ENCODE measurements around the gene STK40.

STK40 gene

DNA sequence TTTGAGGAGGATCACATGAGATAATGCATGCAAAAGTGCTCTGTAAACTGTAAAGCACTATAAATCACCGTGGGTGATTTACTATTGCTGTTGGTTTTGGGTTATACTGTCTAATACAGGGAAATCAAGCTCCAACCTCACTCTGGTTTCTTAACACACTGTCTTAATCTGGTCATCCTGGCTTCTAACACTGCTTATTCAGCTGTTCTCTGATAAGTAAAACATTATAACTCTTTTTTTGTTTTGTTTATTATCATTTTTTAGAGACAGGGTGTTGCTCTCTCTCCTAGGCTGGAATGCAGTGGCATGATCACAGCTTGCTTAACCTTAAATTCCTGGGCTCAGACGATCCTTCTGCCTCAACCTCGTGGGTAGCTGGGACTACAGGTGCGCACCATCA, 33.8 kb upstream of the STK40 start:
- no peak for DNase-seq (ENCODE audit: insufficient read length, low spot score)
- no peak for TF ChIP-seq CTCF (IDR thresholded peaks at IDR 0.05; ENCODE audit: insufficient read depth, missing control alignments)
- FAIRE-seq = no peak

DNA sequence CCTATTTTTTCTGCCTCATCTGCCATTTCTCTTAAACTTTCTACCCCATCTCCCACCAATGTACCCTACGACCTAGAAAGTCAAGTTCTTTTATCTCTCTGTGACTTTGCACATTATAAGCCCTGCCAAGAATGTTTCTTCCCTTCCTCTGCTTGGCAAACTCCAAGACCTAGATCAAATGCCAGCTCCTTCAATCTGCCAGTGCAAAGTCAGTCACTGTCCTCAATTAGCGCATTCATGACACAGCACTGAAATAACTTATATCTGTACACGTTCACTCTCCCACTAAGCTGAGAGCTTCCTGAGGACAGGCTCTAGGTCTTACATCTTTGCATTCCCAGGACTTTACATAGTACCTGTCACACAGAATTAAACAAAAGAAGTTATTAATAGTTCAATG, 33.4 kb upstream of the STK40 start:
- FAIRE-seq = no peak
- TF ChIP-seq CTCF (IDR thresholded peaks at IDR 0.05; ENCODE audit: insufficient read depth, missing control alignments) = no peak
- DNase-seq (ENCODE audit: insufficient read length, low spot score) = no peak

DNA sequence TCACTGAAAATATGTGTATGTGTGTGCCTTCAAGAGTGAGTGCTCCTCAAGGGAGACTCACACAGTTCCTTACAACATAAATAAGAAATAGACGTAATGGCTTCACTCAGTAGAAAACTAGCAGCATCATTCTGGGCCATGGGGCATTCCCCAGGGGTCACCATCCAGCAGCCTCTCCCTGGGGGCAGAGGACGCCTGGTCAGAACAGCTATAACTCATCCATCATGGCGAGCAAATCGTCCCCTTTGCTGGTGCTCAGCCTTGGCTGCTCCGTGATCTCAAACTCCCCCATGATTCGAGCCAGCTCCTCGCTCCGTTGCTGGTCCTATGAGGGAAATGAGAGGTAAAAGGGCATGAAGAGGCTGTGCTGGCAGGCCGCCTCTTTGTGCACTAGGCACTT, 32.2 kb upstream of the STK40 start:
- DNase-seq (ENCODE audit: insufficient read length, low spot score) (no peak), FAIRE-seq (no peak)
- TF ChIP-seq CTCF (IDR thresholded peaks at IDR 0.05; ENCODE audit: insufficient read depth, missing control alignments) = no peak

- no peak for DNase-seq (ENCODE audit: insufficient read length, low spot score)
- FAIRE-seq = no peak
- TF ChIP-seq CTCF (IDR thresholded peaks at IDR 0.05; ENCODE audit: insufficient read depth, missing control alignments) = no peak
Observed at GRCh38 chr1:36415661-36416326, 30.1 kb upstream of the STK40 start.

GRCh38 chr1:36414384-36414783, 28.7 kb upstream of the STK40 start:
- FAIRE-seq = no peak
- no peak for DNase-seq (ENCODE audit: insufficient read length, low spot score)
- no peak for TF ChIP-seq CTCF (IDR thresholded peaks at IDR 0.05; ENCODE audit: insufficient read depth, missing control alignments)

GRCh38 chr1:36411674-36412648, 26.2 kb upstream of the STK40 start:
- FAIRE-seq (no peak), DNase-seq (ENCODE audit: insufficient read length, low spot score) (no peak)
- no peak for TF ChIP-seq CTCF (IDR thresholded peaks at IDR 0.05; ENCODE audit: insufficient read depth, missing control alignments)

- FAIRE-seq = no peak
Observed at GRCh38 chr1:36408479-36408878, 22.8 kb upstream of the STK40 start.

More at GRCh38 chr1:36408479-36408878, 22.8 kb upstream of the STK40 start:
- no peak for DNase-seq (ENCODE audit: insufficient read length, low spot score)
- TF ChIP-seq CTCF (IDR thresholded peaks at IDR 0.05; ENCODE audit: insufficient read depth, missing control alignments) = no peak
